OCI-M1 (cell line): ENCODE data around the gene FOXC2.

Source experiments
- DNase-seq: peaks from one replicate; lab custom pipeline; 2025; lab: John Stamatoyannopoulos, UW

Gene FOXC2

DNA sequence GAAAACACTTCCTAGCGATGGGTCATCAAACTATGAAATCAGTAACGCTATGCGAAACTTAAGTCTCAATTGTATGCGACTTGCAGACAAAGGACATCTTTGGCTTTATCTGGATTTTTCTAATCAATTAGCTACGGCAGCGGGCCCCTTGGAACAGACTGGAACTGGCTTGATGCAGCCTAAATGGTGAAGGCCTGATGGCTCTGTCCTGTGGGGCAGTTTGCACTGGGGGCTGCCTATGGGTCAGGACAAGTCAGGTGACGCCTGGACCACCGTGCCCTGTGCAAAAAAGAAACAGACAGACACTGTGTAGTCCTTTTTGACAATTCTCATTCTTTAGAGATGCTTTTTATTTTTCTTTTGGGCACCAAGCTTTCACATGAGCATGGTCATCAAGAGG is 33.6 kb upstream of the FOXC2 start:
- DNase-seq, result no peak

GRCh38 chr16:86533767-86534351 is 32.8 kb upstream of the FOXC2 start:
- no peak for DNase-seq

DNA sequence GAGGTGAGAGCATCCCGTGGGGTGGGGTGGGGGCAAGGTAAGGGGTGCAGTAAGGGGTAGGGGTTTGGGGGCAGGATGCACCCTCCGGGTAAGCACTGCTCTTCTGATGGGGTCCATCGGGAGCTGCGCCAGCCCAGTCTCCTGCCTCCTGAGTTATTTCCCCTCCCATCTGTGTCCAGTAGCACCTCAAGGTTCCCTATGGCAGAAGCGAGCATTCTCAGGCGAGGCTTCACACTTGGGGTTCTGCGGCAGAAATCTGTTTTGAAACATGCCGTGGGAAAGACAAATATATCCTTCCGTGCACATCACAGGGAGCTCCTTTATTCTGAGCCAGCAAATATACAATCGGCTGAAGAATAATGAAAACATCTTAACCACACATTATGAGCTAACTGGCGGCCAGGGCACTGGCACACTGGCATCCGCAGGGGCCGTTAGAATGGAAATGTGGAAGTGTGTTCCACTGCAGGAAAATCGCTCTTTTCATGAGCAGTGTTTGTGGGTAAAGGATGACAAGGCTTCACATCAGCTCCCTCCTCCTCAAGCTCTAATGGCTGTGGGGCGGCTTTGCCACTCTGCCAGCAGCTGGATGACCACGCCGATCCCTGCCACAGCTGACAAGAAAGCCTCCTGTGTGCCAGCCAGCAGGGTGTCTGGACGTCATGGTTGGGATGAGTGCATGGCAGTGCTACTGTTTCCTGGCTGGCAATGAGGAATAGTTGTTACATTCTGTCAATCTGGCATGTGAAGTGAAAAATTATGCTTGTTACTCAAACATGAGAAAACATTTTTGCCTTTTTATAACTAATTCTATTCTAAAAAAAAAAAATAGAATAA is 31.6 kb upstream of the FOXC2 start:
- DNase-seq, result no peak

- DNase-seq, result no peak
These were observed 30.0 kb upstream of the FOXC2 start for GRCh38 chr16:86536621-86537020.

- DNase-seq, result no peak
These were observed 29.1 kb upstream of the FOXC2 start for GRCh38 chr16:86537486-86537885.

- DNase-seq, result no peak
These were observed 28.3 kb upstream of the FOXC2 start for GRCh38 chr16:86538196-86538780.

DNA sequence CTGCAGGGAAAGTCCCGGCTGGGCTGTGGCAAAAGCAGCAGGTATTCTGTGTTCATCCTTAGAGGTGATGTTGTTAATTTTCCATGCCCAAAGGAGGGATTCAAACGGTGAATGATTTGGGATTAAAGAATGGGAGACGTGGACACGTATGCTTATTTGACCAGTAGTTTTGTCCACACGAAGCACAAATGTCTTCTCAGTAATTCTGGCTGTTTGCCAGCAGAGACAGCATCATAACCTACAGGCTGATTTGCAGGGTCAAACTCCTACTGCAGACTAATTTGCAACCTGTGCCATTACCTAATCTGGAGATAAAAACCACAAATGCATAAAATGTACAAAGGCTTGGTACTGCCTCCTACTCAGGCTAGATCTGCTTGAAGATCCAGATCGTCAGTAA is 25.7 kb upstream of the FOXC2 start:
- no peak for DNase-seq

DNA sequence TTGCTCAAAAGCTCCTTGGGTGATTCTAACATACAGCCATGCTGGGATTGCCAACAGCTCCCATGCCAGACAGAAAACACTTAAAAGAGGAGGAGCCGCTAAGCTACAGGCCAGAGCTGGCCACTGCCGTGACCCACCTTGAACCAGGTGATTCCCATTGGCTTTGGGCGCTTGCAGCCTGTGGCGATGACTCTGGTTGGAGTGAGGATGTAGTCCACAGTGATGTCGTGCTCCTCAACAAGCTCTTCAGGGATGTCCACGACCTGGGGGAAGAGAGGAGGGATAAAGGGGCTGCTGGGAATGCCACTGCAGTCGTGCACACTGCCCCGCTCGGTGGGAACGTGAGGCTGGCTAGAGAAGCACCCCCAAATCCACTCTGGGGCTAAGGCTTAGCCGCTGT is 25.1 kb upstream of the FOXC2 start:
- DNase-seq, result no peak

DNA sequence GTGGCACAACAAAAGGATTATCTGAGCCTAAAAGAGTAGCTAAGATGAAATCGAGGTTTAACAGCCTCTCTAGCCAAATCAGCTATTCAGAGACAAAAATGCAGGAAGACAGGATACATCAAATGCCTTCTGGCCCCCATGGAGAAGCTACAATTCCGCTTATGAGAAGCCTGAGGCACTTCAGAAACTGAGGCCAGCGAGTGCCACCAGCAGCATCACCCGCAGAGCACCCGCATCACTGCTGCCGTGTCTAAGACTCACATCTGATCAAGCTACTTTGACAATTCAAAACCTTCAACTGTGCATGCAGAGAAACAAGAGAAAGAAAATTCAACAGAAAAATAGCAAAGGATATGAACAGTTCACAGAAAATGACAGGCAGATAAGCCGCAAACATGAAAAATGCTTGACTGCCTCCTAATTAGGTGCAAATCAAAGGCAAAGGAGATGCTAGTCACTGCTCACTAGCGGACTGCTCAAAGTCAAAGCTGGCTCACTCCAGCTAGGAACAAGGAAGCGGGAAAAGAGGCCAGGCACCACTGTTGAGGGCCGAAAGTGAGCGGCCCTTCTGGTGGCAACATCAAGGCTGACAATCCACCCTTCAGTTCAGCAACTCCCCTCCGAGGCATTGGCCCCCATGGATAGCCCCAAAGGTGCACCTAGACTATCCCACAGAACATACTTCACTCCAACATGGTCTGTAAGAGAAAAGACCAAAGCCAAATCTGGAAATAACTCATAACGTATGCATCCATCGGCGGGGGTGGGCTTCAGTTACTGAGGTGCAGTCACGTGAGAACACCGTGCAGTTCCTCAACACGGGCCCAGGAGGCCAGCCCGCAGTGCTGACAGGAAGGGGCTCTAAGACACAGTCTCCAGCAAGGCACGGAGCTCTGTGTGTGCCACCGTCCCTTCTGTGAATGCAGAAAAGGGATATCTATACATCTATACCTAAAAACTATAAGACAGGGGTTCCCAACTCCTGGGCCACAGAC is 23.6 kb upstream of the FOXC2 start:
- DNase-seq, result no peak

GRCh38 chr16:86545481-86545880 is 21.1 kb upstream of the FOXC2 start:
- no peak for DNase-seq

DNA sequence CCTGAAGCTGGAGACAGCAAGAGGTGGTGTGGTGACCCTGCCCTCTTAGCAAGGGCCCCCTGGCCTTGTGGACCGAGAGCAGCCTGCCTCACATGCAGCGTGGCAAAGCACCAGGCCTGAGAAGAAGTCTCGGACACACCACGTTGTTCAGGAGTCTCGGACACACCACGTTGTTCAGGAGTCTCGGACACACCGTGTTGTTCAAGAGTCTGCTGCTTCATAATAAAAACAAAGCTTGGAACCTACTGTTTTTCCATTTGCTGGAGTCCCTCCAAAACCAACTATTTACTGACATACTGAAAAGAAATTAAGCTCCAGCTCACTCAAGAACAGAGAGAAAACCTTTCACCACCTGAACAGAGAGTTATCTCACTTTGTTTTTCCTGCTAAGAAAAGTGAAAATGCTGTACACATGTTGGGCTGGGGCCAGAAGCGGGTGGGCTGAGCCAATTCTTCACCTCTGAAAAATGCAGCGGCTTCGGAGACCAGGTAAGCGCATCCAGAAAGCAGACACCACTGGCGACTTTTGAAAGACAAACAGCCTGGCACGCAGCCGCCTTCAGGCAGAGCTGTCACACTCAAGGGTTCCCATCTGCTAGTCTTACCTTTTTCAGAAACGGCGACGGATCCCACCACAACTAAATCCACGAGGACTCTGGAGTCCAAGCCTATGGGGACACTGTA is 20.5 kb upstream of the FOXC2 start:
- DNase-seq, result no peak

GRCh38 chr16:86546638-86547013 is 20.0 kb upstream of the FOXC2 start:
- DNase-seq, result no peak

- no peak for DNase-seq
These were observed 19.3 kb upstream of the FOXC2 start for GRCh38 chr16:86547286-86547685.

GRCh38 chr16:86549076-86549892 is 17.3 kb upstream of the FOXC2 start:
- no peak for DNase-seq

- DNase-seq, result no peak
These were observed 16.8 kb upstream of the FOXC2 start for GRCh38 chr16:86549893-86550190.

DNA sequence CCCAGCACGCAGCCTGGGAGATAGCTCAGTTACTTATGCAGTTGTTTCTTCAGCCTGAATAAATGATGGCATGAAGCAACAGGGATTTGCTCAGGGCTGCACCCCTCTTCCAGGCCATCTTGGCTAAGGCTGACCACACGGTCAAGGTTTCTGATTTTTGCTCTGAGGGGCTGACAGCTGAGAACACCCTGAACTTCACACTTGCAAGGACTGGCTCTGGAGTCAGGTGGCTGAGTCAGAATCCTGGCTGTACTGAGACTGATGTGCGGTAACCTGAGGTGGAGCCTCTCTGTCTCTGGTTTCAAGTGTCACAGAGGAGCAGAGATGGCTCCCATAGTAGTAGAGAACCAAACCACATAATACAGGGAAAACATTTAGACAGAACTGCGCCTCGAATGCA is 16.3 kb upstream of the FOXC2 start:
- DNase-seq, result no peak

DNA sequence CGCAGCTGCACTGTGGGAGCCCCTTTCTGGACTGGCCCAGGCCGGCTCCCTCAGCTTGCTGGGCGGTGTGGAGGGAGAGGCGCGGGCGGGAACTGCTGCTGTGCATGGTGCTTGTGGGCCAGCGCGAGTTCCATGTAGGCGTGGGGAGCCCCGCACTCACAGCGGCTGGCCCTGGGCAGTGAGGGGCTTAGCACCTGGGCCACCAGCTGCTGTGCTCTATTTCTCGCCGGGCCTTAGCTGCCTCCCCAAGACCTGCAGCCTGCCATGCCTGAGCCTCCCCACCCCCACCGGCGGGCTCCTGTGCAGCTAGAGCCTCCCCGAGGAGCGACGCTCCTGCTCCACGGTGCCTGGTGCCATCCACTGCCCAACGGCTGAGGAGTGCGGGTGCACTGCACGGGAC is 13.3 kb upstream of the FOXC2 start:
- DNase-seq, result no peak

DNA sequence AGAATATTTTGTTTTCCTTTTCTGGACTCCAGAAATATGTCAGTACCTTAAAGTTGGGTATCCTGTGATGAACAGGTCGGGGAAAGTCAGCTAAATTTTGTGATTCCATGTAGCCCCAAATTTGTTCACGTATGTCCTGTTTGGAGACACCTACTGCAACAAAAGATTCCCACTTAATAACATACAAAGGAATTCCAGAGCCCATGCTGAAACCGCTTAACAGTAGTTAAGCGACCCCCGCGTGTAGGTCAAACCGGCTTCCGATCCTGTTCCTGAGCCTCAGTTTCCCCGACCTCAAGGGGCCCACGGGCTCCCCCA is 12.1 kb upstream of the FOXC2 start:
- DNase-seq, result no peak

- peak; percentile 93 for DNase-seq
These were observed 11.5 kb upstream of the FOXC2 start, which contains the start of gene MTHFSD for GRCh38 chr16:86554917-86555703. Gene MTHFSD (minus strand): TSS chr16:86555235. CDS start chr16:86555184, 51 bp downstream.

DNA sequence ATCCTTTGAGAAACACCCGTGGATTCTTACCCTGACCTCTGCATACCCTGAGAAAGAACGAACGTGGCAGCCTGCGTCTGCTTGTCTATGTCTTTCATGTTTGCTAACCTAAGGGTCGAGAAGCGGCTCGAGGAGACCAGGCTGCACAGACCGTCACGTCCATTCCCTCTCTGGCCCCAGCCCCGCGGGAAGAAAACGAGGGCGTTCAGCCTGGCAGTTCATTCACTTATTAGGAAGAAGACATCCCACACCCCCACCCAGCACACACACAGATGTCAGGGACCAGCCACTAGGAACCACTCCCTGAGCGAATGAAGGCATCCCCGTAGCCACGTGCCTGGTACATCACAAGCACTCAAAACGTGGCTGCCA is 10.9 kb upstream of the FOXC2 start:
- no peak for DNase-seq
